Cerebellar cortex (tissue), 1 donor: ENCODE measurements around the gene ARHGAP8.

ENCODE experiments used
- DNase-seq: peaks from one replicate; pipeline ENCODE4 v3.0.0-alpha.2; 2015; ENCODE audit warnings: low spot score

ARHGAP8 gene

DNA sequence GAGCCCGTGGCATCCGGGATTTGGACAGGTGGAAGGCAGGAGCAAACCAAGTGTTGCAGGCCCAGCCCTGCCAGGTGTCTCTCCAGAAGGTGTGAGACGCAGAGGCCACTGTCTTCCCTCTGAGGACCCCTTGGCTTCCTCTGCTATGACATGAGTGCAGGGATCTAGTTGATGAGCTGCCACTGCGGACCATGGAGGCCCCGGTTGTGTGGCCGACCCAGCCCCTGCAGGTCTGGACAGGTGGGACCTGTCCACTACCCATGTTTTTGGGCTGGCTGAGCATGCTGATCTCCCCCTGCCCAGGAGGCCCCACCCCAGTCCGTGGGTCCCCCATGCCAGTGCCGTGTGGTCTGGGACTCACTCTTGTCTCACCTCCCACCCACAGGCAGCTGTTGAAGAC lies 27.5 kb upstream of the ARHGAP8 start:
- no peak for DNase-seq

DNA sequence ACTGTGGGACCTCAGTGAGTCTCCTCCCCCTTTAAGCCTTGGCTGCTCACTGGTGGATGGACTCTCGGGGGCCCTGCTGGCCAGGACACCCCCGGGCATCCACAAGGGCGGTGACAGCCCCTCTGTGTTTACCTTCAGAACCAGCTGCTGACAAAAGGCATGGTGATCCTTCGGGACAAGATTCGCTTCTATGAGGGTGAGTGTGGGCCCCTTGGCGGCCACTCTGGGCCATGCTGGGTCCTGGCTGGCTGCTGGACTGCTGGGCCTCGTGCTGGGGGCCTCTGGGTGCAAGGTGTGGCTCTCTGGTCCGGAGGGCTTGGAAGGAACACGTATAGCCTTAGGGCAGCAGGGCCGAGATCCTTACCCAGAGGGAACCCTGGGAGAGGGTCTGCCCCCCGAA lies 25.9 kb upstream of the ARHGAP8 start:
- no peak for DNase-seq

DNA sequence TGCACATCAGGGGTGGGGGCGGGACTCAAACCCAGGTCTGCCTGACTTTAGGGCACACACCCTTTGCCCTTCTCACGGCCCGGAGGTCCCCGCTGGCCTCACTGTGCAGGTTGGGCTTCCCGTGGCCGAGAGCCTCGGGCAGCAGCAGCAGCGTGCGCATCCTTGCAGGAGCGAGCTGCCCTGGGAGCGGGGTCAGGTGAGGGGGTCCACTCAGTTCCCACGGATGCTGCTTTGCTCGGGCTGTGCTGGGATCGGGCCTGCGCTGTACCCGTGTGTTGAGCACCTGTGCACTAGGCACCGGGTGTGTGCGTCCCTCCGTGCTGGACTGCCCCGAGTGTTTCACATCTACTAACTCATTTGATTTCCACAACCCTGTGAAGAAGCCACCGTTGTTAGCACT lies 25.2 kb upstream of the ARHGAP8 start:
- no peak for DNase-seq

DNA sequence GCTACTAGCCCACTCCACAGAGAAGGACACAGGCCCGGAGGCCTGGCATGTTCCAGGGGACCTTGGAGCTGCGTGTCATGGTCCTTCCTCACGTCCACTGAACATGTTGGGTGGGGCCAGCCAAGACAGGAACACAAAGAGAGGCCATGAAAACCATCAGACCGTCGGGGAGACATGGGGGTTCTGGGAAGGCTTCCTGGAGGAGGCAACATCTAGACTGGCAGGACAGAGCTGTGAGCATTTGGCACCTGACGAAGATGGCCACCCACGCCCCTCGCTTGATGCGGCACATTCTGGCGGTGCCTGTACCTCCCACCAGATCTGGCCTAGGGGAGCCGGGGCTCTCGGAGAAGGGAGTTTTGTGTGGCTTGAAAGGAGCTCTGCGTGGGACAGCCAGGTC lies 24.7 kb upstream of the ARHGAP8 start:
- DNase-seq: no peak

DNA sequence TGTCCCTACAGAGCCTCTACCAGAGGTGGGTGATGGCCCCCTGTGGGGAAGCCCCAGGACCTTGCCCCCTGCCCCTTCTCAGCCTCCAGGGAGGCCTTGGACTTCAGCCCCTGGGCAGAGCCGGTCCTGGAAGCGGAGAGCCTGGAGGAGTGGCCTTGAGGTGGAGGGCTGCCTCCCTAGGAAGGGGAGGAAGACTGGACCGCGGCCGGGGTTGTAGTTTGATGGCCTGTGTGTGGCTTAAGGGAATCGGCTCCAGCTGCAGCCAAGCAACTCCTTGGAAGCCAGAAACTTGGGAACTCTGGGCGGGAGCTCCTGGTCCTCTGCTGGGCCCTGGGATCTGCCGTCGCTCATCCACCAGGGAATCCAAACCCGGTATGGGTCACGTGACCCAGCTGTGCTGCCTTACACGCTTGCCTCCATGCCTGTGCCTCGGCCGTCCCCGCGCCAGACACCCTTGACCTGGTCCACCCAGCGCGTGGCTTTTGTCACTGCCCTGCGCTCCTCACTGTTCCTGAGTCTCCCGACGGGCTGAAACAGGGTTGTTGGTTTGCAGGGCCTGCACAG lies 23.5 kb upstream of the ARHGAP8 start:
- no peak for DNase-seq

DNA sequence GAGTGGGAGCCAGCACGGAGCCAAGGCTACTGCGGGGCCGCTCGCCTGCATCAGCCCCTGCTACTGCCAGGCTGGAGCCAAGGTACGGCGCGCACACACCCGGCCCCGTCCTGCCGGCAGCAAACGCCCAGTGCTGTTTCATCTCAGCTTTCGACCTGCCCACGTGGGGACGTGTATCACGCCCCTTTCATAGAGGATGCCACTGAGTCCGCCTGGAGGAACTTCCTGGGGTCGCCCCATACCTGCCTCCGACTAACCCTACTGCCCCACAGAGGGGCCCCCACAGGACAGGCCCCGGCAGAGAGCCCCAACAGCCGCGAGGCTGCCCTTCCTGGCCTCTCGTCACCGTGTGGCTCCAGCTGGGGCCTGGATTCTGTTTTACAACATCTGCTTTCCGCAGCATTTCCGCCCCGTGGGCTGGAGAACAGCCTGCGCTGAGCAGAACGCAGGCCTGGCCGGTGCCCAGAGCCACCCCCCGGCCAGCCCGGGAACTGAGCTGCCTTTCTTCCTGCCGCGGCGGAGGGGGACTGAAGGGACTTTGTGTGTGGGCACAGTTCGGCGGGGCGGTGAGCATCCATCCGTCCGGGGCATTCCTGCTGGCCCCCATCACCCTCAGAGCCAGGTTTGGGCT lies 22.9 kb upstream of the ARHGAP8 start:
- no peak for DNase-seq

DNA sequence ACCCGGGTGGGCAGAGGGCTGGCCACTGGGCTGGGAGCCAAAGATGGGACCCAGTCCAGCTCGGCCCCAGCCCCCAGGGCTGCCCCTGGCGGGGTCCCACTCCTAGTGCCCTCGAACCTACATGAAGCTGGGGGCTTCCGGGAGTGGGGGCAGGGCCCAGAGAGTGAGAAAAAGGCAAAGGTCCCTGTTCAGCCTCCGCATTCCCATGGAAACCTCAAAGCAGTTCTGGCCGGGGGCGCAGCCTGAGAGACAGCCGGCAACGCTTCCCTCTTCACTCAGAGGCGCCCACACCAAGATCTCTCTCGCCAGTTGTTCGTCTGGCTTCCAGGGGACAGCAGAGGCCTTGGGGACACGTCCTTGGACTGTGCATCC lies 22.4 kb upstream of the ARHGAP8 start:
- no peak for DNase-seq

DNA sequence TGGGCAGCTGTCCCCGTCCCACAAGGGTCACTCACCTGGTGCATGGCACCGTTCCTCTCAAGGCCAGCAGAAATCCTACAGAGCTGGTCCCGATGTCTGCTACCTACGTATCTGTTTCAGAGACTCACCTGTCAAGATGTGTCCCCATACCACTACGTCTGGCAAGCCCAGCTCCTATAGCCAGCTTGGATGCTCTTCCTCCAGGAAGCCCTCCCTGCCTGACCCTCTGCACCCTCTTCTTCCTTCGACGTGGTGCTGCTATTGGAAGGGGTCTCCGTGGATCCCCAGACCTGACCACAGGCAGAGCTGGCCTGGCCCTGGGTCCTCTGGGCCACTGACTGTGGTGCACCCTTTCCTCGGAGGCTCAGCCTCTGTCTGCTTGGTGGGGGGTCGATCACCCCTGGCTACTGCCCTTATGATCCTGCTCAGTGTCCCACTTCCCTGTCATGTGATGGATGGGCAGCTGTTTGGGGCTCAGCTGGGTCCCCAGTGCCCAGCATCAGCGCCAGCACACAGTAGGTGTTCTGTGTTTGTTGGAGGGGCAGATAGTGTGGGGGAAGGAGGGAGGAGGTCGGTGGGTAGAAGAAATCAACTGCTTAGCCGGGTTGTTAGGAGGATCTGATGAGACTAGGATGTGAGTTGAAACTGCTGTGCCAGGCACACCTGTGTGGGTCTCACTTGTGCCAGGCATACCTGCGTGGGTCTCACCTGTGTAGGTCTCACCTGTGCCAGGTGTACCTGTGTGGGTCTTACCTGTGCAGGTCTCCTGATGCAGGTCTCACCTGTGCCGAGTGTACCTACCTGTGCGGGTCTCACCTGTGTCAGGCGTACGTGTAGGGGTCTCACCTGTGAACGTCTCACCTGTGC lies 21.7 kb upstream of the ARHGAP8 start:
- DNase-seq: no peak

DNA sequence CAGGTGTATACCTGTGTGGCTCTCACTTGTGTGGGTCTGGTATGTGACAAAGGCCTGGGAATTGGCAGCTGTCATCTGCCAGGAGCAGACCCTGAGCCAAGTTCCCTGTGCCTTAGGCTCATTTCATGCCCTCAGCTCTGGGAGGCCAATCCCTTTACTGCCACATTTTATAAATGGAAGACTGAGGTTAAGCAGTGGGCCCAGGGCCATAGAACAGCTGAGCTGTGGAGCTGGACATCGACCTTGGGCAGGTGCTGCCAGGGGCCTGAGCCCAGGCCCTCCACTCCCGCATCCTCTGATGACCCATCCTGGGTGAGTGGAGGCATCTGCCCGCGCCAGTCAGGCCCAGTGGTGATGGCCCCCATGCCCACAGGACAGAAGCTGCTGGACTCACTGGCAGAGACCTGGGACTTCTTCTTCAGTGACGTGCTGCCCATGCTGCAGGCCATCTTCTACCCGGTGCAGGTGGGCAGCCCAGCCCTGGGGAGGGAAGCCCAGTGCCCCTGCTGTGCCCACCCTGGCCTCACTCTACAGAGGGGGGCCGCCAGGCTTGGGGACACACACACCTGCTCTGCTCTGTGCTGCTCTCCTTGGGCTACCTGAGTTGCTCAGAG lies 20.9 kb upstream of the ARHGAP8 start:
- DNase-seq: no peak

DNA sequence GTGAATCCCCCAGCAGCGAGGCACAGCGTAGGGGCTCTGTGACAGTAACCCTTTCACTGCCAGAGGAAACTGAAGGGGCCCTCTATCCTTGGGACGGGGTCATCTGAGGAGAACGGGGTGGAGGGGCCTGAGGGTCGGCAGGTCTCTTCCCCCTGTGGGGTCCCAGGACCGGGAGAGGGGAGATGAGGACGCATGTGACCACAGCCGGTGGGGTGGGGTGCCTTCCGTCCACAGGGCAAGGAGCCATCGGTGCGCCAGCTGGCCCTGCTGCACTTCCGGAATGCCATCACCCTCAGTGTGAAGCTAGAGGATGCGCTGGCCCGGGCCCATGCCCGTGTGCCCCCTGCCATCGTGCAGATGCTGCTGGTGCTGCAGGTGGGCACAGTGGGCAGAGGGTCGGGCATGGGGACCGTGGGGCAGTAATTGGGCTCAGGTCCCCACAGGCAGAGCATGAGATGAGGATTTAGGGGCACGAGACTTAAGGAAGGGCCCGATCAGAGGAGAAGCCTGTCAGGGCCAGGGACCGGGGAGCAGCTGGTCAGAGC lies 20.3 kb upstream of the ARHGAP8 start:
- no peak for DNase-seq

DNA sequence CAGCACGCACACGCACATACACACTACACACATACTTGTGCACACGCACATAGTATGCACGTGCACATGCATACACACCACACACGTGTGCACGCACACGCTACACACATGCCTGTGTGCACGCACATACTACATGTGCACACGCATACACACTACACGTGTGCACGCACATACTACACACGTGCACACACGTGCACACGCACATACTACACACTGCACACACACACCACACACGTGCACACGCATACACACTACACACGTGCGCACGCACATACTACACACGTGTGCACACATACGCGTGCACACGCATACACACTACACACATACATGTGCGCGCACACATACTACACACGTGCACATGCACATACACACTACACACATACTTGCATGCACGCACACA lies 19.7 kb upstream of the ARHGAP8 start:
- DNase-seq: no peak

DNA sequence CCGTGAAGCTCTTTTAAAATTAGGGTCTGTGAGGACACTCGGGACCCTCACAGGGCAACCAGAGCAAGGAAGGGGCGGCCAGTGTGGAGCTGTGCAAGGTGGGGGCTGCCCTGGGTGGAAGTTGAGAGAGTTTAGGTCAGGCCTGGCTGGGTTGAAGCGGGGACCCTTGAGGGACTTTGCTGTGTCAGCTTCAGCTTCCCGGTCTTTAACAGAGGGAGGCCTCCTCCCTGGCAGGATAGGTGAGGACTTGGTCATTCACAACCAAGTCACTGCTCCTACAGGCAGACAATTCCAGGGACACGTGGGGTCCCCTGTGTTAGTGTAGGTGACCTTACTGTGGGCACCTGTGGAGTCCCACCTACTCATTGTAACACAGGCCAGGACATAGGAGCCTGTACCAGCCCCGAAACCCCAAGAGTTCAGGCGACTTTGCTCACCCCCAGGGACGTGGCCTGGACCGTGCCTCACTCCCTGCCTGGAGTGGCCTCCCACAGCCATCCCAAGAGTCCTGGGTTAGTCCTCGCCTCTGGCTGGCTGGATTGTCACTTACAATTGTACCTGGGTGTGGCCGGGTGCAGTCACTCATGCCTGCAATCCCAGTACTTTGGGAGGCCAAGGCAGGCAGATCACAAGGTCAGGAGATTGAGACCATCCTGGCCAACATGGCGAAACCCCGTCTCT lies 18.8 kb upstream of the ARHGAP8 start:
- DNase-seq: no peak

DNA sequence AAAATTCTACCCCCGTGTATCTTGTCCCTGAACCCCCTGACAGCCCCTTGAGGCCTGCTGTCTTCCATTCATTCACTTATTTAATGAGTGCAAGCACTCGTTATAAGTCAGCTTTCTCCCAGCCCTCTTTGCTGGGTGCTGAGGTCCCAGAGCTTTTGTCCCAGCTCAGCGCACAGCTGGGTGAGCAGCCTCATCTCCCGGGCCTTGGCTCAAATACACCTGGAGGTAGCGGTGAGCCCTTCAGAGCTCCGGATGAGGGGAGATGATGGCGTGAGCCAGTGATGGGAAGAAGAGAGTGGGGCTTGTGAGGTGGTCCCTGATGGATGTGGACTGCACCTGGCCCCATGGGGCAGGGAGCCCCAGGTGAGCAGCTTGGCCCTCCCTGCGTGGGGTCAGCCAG lies 18.1 kb upstream of the ARHGAP8 start:
- DNase-seq: no peak

DNA sequence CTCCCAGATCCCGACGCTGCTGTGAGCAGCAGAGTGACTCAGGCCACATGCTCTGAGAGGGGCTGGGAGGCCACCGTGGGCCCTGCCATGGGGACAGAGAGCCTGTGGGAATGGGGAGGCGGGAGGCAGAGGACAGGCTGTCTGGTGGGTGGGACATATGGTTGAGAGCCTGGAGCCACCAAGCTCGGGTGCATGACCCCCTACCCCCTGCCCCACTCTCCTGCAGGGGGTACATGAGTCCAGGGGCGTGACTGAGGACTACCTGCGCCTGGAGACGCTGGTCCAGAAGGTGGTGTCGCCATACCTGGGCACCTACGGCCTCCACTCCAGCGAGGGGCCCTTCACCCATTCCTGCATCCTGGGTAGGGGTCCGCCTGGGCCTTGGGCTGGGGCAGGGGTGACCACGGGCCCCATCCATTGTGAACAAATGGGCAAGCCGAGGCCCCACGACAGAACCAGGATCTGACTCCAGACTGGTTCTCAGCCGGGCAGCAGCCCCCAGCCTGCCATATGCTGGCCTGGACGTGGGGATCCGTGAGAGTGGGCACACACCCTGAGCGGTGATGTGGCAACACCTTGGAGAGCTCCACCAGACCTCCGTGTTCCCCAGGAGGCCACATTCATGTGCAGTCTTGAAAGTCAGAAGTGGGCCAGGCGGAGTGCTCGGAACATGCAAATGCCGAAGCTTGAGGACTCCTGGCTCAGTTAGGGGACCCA lies 17.4 kb upstream of the ARHGAP8 start:
- DNase-seq: no peak

DNA sequence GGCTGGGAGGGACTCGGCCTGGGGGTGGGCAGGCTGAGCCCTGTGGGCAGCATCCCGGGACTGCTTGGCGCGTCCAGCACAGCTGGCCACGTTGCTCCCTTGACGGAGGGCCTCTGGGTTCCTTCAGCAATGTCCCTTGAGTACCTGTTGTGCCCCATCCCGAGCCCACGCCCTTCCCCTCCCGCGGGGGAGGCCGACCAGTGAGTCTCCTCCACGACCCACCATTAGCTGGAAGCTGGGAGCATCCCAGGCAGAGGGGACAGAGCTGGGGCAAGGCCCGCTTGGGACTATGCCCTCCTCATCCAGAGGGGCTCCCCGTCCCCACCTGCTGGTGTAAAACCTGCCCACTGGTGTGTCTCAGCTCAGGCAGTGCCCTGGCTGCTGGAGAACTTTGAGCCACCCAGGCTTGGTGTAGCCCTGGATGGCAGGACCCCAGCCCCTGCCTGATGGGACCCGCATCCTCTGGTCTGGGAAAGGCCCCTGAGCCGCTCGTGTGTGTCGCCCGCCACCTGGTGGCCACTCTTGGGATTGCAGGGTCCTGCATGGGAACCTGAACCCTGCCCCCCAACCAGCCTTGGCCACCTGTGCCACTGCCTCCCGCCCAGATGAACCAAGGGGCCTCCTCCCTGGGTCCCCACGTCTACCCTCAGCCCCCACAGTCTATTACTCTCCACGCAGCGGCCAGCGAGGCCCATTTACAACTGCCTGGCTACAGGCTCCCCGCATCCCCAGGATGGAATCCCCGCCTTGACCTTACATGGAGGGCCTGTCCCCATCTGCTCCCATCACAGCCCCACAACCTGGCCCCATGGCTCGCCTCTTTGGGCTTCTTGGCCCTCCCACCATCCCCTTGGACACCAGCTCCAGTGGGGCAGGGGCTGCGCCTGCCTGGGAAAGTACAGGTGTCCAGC lies 16.6 kb upstream of the ARHGAP8 start:
- peak; percentile 59 for DNase-seq

DNA sequence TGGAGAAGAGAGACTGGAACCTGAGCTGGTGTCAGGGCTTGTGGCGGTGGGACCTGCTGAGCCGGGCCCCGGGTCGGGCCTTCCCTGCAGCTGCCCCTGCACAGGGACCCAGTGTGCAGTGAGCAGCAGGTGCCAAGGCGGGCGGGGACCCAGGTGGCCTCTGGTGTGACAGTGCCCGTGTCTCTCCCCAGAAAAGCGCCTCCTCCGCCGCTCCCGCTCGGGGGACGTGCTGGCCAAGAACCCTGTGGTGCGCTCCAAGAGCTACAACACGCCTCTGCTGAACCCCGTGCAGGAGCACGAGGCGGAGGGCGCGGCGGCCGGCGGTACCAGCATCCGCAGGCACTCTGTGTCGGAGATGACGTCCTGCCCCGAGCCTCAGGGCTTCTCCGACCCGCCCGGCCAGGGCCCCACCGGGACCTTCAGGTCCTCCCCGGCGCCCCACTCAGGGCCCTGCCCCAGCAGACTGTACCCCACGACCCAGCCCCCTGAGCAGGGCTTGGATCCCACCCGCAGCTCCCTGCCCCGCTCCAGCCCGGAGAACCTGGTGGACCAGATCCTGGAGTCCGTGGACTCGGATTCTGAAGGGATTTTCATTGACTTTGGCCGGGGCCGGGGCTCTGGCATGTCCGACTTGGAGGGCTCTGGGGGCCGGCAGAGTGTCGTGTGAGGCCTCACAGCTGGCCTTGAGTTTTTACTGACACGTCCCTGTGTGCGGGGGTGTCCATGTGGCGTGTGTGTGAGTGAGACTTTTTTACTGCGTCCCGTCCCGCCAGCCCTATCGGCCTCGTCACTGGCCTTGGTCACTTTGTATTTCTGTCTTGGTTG lies 15.6 kb upstream of the ARHGAP8 start:
- DNase-seq: no peak

DNA sequence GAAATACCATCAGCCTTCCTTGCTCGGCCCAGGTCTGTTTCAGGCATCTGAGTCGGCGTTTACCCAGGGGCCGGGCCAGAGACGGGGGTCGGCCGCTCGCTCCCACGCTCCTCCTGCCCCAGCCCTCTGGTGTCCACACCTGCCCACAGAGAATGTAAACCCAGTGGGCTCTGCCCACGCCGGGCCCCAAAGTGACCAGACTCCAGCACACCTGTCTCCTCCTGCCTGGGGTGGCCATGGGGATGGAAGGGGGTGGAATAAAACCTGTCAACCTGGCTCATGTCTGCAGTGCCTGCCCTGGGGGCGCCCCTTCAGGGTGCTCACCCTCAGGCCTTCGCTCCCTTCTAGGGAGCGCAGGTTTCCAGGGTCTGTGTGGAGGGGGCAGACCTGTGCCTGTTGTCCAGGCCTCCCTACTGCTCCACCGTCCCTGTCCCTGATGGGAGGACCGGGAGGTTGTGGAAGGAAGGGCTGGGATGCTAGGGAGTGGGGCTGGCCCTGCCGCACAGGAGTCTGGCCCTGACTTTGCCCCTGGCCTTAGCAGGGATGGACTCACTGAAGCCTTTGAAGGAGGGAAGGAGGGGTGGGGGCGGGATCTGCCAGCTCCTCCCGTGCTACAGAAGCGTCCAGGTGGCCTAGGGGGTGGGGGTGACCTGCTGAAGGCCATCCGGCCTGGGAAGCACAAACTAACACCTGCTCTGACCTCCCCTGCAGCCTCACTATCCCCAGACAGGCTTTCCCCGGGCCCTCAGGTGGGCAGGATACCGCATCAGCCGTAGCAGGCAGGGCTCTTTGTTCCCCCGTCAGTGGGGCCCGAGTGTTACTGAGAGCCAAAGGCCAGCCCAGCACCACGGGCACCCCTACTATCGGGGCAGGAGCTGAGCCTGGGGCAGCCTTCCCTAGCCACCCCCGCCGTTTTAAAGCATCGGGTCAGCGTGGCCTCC lies 14.7 kb upstream of the ARHGAP8 start:
- no peak for DNase-seq

DNA sequence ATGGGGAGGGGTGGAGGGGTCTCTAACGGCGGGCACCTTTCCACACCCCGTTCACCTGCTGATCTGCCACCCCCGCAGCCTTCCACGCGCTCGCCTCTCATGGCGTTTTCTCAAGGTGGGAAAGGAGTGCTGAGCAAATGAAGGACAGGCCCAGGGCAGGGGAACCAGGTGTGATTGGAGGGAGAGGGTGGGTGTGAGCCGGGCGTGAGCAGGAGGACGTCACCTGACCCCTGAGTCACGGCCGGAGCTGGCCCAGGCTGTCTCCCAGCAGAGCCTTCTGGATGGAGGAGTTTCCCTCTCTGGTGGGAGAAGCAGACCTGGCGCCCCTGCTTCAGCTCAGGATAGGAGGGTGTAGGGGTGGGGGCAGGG lies 14.0 kb upstream of the ARHGAP8 start:
- DNase-seq: no peak
